Measurements from ENCODE around the gene BCAR3.

GRCh38 chr1:93641527-93641926 is 40.1 kb downstream of the BCAR3 start:
- no peak for TF ChIP-seq SMC3 (IDR thresholded peaks at IDR 0.05; ENCODE audit: low read depth, low read length)
- no peak for TF ChIP-seq CTCF (conservative IDR thresholded peaks at IDR 0.05; ENCODE audit: low read depth, low read length)
- TF ChIP-seq USF2 (IDR thresholded peaks at IDR 0.05; ENCODE audit: low read depth, low read length): no peak
- TF ChIP-seq RFX5 (IDR thresholded peaks at IDR 0.05; ENCODE audit: low read depth, low read length): no peak
- TF ChIP-seq NFE2L2 (IDR thresholded peaks at IDR 0.05; ENCODE audit: low read depth, low read length): no peak

Data from IMR-90 (cell line).